ENCODE data around the gene ZNF335.

GRCh38 chr20:45999557-46000261 is 27.7 kb upstream of the ZNF335 start:
- TF ChIP-seq EZH2 (IDR thresholded peaks at IDR 0.05; ENCODE audit: insufficient read depth, poor library complexity, severe bottlenecking) (no peak), EZH2phosphoT487 (IDR thresholded peaks at IDR 0.05; ENCODE audit: insufficient read depth, low read depth) (no peak)
